Activated CD8-positive, alpha-beta memory T cell treated with anti-CD3 and anti-CD28 coated beads for 48 hours (primary cell): ENCODE data around the gene NOXA1.
"Not testable (repeated sequence)": the region's sequence is repeated elsewhere in the genome, so short reads cannot be mapped to it uniquely, and the experiment has no call there.

Source experiments
- DNase-seq, 3 experiments: peaks; one replicate each; pipeline ENCODE4 v3.0.0-alpha.2; 2020; ENCODE audit warnings: low read depth in 2 of 3, low spot score in 2 of 3

The NOXA1 gene

GRCh38 chr9:137404961-137405567 lies 18.1 kb upstream of the NOXA1 start:
- DNase-seq, result no peak

GRCh38 chr9:137405677-137406081 lies 17.5 kb upstream of the NOXA1 start:
- no peak for DNase-seq

- DNase-seq, result no peak
Measured at GRCh38 chr9:137406085-137406760, 17.0 kb upstream of the NOXA1 start.

- peak; percentile 30 to 48 (median 45) for DNase-seq
Measured at GRCh38 chr9:137406876-137407589, 16.2 kb upstream of the NOXA1 start.

- no peak for DNase-seq
Measured at GRCh38 chr9:137407590-137408300, 15.4 kb upstream of the NOXA1 start.

DNA sequence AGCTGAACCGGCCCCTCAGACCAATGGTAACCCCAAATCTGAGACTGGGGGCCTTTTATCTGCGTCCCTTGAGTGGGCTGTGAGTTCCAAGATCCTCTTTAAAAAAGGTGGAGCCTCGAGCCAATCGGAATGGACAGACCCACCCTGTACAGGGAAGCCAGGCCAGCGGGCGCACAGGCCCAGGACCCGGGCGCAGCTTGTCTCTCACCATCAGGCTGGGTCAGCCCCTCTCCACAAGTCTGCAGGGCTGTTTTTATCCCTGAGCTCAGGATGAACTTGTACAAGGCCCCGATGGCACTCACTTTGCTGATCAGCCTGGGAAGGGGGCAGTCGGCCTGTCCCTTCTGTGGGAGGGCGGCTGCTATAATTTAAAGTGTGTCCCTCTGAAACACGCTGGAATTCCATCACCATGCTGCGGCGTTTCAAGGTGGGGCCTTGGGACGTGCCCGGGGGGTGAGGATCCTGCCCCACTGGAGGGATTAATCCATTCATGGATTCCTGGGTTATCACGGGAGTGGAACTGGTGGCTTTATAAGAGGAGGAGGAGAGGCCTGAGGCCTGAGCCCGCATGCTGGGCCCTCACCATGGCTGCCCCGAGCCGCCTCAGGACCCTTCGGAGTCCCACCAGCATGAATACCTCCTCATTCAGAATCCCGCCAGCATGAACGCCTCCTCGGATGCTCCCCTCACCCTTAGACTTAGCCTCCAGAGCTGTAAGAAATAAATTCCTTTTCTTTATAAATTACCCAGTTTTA lies 14.4 kb upstream of the NOXA1 start:
- no peak for DNase-seq

GRCh38 chr9:137409515-137409914 lies 13.7 kb upstream of the NOXA1 start:
- no peak for DNase-seq

DNA sequence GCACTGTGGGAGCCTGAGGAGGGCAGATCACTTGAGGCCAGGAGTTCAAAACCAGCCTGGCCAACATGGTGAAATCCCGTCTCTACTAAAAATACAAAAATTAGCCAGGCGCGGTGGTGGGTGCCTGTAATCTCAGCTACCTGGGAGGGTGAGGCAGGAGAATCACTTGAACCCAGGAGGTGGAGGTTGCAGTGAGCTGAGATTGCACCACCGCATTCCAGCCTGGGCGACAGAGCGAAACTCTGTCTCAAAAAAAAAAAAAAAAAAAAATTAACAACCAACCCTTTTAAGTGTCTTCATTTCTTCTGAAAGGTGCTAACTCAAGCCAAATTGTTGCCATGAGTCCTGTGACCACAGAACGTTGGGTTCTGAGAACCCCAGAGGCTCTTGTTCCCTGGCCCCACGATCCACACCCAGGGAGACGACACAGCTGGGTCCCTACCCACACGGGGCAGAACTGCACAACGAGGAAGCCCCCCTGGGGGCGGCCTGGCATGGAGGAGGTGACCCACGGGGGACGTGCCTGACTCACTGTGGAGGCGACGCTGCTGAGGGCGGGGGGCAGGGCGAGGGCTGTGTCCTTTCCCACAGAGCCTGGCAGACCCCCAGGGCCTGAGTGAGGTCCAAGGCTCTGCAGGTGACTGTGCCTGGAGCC lies 12.8 kb upstream of the NOXA1 start:
- not testable (repeated sequence) for DNase-seq

DNA sequence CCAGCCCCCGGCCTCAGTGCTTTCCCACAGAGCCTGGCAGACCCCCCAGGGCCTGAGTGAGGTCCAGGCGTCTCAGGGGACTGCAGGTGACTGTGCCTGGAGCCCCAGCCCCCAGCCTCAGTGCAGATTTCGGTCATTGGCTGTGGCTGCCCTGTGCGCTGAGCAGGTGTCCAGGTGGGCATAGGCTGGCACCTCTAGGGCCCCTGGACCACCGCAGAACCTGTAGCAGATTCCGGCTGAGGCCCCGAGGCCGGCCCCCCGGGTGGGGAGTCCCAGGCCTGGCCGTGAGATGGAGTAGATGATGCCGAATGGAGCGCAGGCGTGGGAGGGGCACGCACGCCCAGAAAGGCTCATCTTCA lies 12.3 kb upstream of the NOXA1 start:
- no peak for DNase-seq

- no peak for DNase-seq
Measured at GRCh38 chr9:137411260-137411644, 11.9 kb upstream of the NOXA1 start.

DNA sequence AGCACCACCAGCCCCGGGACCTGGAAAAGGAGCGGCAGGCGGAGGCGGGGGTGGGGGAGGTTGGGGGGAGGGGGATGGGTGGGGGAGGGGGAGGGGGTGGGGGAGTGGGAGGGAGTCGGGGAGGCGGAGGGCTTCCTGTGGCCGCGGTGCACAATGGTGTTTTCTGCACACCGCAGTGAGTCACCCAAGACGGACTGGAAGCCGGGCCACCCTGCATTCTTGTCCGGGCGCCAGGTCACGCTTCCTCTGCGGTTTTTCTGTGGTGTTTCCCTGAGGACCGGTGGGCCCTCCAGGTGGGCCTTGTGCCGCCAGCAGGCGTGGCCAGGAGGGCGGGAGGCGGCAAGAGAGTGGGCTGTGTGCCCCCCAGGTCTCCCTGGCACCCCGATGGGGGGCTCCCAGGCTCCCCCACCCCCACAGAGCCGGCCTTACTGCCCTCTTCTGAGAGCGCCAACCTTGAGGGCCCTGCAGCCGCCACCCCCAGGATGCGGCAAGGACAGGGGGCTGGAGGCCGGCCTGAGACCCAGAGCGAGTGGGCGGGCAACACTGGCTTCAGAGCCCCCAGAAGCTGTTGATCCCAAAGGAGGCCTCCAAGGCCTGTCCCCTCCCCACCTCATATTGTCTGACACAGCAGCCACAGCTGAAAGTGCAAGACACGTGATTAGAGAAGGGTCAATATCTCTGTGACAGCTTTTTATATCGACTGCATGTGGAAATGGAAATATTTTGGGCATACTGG lies 11.4 kb upstream of the NOXA1 start:
- peak in 1 of 3 experiments; percentile 49 for DNase-seq

GRCh38 chr9:137412431-137412830 lies 10.8 kb upstream of the NOXA1 start:
- no peak for DNase-seq

DNA sequence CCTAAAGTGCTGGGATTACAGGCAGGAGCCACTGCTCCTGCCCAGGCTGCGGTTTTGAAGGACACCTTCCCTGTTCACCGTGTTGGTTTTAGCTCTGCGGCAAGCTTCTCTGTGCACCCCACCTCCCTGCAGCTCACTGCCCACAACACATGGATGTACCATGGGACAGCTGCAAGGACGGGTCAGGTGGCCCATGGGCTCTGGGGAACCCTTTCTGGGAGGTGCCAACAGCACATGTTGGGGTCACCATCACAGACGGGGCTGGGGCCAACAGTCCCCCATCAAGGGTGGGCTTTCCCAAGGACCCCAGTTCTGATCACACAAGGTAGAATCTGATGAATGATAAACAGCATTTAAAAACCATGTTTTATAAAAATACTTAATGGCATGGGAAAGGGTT lies 7.7 kb upstream of the NOXA1 start:
- DNase-seq, result no peak

- no peak for DNase-seq
Measured at GRCh38 chr9:137416006-137416562, 7.1 kb upstream of the NOXA1 start.

DNA sequence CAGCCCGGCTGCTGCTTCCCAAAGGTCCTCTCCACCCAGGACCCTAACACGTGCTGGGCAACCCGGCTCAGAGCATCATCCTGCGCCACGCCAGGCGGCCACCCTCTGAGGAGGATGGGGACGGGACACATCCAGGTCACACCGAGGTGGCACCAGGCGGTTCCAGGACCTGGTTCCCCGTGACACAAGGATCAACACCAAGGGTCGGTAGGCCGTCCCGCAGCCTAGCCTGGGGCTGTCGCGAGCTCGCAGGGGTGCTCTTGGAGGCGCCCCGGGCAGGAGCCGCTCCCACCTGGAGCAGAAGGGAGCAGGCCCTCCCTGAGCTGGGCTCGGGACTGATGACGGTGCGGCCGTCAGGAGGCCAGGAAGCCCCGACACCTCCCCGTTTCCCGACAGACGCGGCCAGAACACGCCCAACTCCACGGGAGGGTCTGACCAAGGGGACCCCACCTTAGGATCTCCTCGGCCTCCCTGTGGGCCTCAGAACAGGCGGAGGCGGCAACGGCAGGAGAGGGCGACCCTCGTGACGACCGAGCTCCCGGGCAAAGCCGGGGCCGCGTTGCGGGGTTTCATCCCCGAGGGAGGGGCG lies 6.5 kb upstream of the NOXA1 start:
- no peak for DNase-seq

DNA sequence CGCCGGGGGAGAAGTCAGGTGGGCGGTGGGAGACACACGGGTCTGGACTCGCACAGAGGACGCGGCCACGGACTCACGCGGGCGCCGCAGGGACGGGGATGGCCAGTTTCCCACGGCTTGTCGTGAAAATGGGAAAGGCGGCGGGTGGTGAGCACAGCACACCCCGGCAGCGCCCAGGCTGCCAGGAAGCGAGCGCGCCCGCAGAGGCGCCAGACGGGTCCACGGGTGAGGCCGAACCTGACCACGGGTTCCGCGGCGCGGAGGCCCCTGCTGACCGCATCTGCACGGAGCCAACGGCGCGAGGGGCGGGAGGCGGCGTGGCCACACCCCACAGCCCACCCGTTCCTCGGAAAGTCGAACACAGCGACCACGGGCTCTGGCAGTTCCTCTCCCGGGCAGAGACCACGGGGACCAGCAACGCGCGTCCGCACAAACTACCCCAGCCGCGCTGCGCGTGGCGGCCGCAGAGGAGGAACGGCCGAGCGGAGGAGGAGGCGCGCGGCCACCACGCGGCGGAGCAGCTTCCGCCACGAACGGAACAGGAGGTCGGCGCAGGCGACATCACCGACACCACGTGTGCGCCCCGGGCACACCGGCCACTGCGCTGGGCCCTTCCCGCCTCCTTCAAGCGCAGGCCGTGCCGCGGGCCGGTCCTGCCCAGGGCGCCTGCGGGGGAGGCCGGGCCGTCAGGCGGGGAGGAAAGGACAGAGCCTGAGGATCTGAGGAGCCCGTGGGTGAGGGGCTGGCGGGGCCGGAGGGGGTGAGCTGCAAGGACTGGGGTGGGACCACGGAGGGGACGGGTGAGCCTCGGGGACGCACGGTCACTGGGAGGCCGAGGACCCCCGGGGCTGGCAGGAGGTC lies 5.8 kb upstream of the NOXA1 start:
- no peak for DNase-seq

DNA sequence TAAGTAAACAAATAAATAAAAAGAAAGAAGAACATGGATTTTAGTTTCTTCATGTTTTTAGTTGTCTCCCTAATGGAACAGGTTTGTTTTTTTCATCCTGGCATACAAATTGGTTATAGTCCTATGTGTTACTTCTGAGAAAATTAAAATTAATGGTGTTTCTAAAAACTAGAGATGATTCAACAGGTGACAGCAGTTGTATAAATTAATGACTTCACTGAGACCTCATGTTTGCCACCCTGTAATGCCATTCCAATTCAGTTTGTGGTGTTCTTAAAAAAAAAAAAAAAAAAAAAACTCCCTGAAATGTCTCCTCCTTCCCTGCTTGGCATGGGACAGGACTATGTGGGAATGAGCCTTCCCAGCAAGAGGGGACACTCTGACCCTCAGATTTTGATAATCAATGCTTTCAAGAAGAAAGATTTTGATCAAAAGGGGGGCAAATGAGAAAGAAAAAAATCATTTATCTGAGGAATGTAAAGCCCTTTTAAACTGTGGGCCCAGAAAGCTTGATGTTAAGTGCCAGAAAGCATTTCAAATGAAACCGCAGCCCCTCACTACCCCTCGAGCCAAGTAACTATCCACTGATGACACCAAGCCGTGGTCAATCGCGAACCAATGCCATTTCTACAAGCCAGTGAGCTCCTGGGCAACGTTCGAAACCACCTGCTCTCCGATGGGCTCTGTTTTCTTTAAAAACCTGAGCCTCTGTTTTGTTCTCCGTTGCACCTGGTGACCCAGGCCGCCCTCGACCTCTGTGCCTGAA lies 1.2 kb upstream of the NOXA1 start:
- DNase-seq, result no peak
